Anterior cingulate cortex (tissue), 58 donors: ENCODE data around the gene METTL17.
"Not testable (repeated sequence)": the region's sequence is repeated elsewhere in the genome, so short reads cannot be mapped to it uniquely, and the experiment has no call there.

ENCODE experiments used
- DNase-seq, 58 donors: peaks; one replicate each; lab custom pipeline; 2025; lab: John Stamatoyannopoulos, UW

Gene METTL17, protein sequence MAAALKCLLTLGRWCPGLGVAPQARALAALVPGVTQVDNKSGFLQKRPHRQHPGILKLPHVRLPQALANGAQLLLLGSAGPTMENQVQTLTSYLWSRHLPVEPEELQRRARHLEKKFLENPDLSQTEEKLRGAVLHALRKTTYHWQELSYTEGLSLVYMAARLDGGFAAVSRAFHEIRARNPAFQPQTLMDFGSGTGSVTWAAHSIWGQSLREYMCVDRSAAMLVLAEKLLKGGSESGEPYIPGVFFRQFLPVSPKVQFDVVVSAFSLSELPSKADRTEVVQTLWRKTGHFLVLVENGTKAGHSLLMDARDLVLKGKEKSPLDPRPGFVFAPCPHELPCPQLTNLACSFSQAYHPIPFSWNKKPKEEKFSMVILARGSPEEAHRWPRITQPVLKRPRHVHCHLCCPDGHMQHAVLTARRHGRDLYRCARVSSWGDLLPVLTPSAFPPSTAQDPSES

GRCh38 chr14:20989787-20990600 lies at the start of gene METTL17:
Gene METTL17 (plus strand): TSS chr14:20989980. CDS start chr14:20990003, 23 bp downstream.
- DNase-seq: peak; percentile 53 to 96 (median 86)

DNA sequence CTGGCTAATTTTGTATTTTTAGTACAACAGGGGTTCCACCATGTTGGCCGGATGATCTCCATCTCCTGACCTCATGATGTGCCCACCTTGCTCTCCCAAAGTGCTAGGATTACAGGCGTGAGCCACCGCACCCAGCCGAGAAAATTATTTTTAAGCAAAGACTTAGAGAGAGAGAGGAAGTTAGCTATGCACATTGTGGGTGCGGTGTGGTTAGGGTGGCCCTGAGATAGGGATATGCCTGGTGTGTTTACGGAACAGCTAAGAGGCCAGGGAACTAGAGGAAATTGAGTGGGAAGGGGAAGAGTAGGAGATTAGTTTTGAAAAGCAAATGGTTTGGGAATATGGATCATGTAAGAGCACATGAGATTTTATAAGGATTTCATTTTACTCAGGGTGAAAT lies 44.6 kb upstream of the METTL17 start:
- peak in 3 of 58 donors; percentile 0 to 10 (median 1) for DNase-seq

DNA sequence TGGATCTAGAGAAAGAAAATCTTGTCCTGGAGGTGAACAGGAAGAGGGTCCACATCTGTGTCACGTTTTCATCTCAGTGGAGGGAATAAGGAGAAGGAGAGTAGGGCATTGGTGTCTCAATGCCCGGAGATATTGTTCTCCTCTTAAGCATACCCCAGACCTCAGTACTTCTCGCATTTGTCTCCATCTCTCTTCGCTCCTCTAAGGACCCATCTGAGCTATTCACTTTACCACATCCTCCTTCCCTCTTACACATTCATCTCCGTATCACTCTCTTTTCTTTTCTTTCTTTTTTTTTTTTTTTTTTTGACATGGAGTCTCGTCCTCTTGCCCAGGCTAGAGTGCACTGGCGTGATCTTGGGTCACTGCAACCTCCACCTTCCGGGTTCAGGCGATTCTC lies 43.1 kb upstream of the METTL17 start:
- DNase-seq: not testable (repeated sequence)

DNA sequence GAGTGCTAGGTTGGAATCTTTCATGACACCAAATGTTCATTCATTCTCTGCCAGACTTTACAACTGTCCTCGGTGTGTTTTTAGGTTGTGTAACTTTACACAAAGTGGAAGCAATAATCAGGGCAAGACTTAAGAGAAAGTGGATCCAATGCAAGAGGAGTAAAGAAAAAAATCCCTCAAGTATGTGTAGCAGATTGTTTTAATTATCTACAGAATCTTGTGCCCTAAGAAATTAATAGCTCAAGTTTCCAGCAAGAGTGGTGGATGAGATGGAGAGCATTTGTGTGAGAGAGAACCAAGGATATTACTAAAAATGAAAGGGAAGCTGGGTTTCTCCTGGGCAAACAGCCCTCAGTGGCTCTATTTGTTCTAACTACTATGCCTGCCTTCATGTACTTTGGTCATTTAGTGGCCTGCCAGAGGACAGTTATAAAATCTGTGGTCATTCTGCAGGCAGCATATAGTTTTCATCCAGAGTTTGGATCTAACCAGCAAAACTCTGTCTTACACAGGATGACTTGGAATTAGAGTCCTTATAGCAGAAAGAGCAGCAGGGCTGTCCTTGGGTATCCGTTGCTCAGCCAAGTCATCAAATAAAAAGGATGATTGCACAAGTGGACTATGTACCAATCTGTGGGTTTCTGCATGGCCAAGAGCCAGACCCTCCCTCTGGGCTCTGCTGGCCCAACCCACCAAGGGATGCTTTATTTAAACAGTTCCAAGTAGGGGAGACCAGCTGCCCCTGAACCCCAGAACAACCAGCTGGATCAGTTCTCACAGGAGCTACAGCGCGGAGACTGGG lies 34.8 kb upstream of the METTL17 start, which contains the start of gene RNASE2:
TSS of gene RNASE2 (plus strand) at position 752 of the 802 bp plus-strand sequence. CDS start 285 bp downstream, outside the sequence.
- peak in 7 of 58 donors; percentile 4 to 37 (median 12) for DNase-seq

- DNase-seq: peak in 5 of 58 donors; percentile 3 to 37 (median 21)
These were observed 34.3 kb upstream of the METTL17 start for GRCh38 chr14:20955538-20955873.

DNA sequence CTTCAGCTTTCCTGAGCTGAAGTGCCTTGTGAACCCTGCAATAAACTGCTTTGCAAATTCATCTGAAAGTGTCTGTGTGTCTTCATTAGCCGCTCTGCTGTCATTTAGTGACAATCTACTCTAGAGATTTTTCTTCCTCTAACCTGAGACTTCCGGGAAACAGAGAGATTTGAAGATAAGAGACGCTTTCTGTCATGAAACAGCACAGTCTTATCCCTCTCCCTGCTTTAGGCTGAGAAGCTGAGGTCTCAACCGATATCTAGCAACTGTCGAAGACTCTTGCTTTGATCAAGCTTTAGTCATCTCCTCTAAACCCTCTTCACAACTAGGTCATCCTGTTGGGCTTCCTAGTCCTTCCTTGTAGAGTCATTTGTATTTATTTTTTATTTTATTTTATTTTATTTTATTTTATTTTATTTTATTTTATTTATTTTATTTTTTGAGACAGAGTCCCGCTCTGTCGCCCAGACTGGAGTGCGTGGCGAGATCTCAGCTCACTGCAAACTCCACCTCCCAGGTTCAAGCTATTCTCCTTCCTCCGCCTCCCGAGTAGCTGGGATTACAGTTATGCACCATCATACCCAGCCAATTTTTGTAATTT lies 33.3 kb upstream of the METTL17 start:
- no peak for DNase-seq

DNA sequence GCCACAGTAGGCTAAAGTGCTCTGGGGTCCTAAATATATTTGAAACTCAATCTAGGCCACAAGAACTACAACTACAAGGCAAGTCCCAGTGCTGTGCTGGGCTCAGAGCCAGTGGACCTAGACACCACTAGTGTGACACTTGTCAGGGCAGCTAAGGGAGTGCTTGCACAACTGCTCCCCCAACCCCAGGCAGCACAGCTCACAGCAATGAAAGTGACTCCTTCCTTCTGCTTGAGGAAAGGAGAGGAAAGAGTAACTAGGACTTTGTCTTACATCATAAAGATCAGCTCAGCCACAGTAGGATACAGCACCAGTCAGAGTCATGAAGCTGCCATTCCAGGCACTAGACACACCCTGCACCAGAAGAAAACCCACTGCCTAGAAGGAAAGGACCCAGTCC lies 30.8 kb upstream of the METTL17 start:
- DNase-seq: not testable (repeated sequence)

DNA sequence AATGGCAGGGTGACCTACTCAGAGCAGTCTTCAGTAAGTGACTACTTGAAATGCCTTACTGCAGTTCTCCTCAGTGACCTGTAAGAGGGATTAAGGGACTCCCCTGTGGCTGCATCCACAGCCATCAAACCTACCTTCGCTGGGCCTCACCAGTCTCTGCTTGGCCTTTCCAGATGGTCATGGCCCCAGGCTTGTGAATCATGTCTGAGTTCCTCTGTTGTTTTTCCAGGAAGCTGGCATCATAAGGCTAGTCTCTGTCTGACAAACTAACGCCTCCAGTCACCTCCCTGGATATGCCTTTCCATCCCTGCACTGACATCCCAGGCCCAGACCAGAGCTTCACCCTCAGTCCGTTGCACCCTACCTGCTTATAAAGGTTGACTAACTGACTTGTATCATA lies 20.4 kb upstream of the METTL17 start:
- DNase-seq: no peak

- DNase-seq: no peak
These were observed 19.2 kb upstream of the METTL17 start for GRCh38 chr14:20970647-20970982.

DNA sequence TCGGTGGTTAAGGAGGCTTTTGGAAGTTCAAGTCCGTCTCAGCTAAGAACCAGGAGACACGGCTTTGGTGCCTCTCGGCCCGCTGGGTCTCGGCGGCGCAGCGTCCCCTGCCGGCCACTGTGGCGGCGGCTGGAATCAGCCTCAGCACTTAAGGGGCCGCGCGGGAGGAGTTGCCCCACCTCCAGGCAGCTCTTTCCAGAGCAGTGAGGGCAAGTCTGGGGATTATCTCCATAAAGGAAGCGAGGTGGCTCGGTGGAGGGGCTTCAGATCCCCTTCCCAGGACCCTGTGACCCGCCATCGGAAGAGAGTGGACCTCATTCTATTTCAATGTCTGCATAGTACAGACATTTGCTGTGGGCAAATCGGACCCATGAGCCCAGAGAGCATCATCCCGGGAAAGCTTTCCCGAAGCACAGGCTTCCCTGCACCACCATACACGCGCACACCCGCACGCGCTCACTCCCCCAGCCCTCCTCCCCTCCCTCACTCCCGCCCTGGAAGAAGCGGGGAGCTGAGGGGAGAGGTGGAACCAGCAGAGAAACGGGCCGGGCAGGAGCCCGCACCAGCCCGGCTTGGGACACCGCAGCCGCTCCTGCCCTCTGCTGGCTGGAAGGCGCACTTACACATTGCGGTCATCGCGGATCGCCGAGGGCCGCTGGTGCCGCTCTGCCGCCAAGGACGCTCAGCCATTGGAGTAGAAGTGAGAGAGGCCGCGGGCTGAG lies 18.6 kb upstream of the METTL17 start:
- DNase-seq: peak in 57 of 58 donors; percentile 27 to 85 (median 73)

DNA sequence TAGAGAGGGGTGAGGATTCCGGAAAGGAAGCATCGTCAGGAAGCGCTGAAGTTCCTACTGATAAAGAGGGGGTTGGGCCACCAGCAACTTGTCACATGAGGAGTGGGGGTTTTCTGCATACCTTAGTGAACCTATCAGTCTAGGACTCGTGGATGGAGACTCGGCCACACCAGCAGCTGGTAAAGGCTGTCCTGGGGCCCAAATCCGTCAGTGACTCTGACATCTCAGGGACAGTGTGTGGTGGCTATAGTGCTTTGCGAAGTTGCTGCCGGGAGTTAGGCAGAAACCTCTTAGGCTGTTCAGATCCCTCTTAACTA lies 18.1 kb upstream of the METTL17 start:
- DNase-seq: no peak

GRCh38 chr14:20973501-20973900 lies 16.3 kb upstream of the METTL17 start:
- no peak for DNase-seq

DNA sequence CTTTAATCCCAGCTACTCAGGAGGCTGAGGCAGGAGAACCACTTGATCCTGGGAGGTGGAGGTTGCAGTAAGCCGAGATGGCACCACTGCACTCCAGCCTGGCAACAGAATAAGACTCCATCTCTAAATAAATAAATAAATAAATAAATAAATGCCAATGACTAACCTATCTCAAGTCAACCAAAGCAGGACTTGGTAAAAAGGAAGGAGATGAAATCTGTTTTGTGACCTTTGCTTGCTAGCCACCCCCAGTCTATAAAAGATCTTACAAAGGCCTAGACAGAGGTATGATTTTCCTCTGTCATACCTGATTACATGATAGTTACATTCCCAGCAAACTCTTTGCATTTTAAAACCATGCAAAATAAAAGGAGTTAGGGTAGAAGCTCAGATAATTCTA lies 13.5 kb upstream of the METTL17 start:
- DNase-seq: no peak

DNA sequence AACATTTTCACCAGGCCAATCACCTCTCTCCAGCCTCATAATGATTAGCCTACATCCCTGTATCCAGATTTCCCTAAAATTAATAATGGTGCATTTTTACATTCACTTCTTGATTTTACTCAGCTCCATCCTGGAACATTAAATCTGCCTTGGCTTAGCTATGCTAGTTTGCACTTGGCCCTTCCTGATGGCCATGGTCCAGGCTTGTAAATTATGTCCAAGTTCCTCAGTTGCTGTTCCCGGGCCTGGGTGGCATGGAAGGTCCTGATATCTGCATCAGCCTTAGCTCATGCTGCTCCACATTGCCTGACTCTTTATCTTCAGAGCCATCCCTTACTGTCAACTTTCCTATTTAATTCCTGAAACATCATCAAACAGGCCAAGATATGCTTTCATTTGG lies 11.1 kb upstream of the METTL17 start:
- no peak for DNase-seq

DNA sequence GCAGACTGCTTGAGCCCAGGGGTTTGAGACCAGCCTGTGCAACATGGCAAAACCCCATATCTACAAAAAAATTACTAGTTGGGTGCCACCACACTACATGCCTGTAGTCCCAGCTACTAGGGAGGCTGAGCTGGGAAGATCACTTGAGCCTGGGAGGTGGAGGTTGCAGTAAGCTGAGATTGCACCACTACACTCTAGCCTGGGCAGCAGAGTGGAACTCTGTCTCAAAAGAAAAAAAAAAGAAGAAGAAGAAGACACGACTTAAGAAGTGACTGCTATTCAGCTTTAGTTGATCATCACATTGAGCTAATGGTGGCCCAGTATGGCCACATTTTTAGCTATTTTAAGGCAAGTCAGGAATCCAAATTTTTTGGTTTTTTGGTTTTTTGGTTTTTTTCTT lies 8.9 kb upstream of the METTL17 start:
- no peak for DNase-seq

DNA sequence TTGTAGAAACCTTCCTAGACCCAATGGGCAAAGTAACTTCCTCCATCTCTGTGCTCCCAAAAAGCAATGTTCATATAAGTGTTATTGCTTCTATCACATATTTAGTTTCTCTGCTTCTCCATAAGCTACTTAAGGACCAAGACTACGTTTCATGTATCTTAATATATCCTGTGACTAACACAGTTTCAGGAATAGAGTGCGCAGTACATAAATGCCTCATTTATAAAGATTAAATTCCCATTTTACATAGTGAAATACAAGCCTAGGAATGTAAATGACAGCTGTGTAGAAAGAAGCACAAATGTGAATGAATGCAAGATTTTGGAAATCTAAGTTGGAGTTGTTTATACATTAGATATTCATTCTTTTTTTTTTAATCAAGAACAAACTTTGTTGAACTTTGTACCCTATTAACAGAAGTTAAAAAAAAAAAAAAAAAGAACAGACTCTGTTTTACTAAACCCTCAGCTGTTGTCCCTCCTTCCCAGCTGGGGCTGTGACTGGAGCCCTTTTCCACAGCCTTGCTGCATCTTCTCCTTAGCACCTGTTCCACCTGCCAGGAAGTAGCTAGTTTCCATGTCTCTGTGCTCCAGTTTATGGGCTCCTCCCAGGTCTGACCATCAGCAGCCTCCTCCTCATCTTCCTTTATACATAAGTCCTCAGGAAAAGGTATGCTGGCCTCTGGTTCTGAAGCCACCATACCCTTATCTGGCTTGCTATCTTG lies 7.0 kb upstream of the METTL17 start:
- DNase-seq: no peak

DNA sequence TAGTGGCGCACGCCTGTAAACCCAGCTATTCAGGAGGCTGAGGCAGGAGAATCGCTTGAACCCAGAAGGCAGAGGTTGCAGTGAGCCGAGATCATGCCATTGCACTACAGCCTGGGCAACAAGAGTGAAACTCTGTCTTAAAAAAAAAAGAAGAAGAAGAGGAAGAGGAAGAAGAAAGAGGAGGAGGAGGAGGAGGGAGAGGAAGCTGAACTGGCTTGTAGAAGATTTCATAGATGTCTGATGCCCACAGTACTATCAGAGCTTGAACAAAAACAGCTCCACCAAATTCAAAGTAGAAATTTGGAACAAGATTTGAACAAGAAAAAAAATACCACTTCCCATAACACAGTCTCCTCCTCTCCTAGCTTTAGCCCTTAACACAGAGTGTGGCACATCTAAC lies 4.1 kb upstream of the METTL17 start:
- DNase-seq: not testable (repeated sequence)

GRCh38 chr14:20986811-20987210 lies 3.0 kb upstream of the METTL17 start:
- peak in 5 of 58 donors; percentile 0 to 46 (median 5) for DNase-seq
